GM23338 (cell line): ENCODE measurements around the gene TENM3. TPM values are rescaled to one million over a fixed set of nuclear protein-coding genes. Genes with fewer than 3 reads are reported as not detected.

ENCODE experiments used
- ATAC-seq: fragments of 200-7000 bp; cut with Tn5 transposase; 3 replicates; pipeline ENCODE4 v1.9.1; 2020
- DNase-seq: peaks from one replicate; pipeline ENCODE4 v3.0.0-alpha.2; 2015; ENCODE audit warnings: low spot score
- H2AFZ ChIP-seq: fragments of 200-600 bp; sonication (generic); 2 replicates; pipeline ENCODE4 v1.8.0; 2016; ENCODE audit warnings: antibody characterized with exemption, mild to moderate bottlenecking, moderate library complexity
- H3F3A ChIP-seq: fragments of 200-600 bp; sonication (generic); replicated peaks from 2 replicates; pipeline ENCODE4 v1.8.0; 2017; ENCODE audit warnings: antibody characterized with exemption, mixed run types, low read depth
- H3K27ac ChIP-seq: fragments of 200-600 bp; sonication (generic); 2 replicates; pipeline ENCODE4 v1.6.1; 2016; ENCODE audit warnings: low read depth
- H3K27me3 ChIP-seq: fragments of 200-600 bp; sonication (generic); 2 replicates; pipeline ENCODE4 v1.8.0; 2016; ENCODE audit warnings: mild to moderate bottlenecking, mixed run types, moderate library complexity; ENCODE audit not compliant: insufficient read depth
- H3K36me3 ChIP-seq: fragments of 200-600 bp; sonication (generic); 2 replicates; pipeline ENCODE4 v1.8.0; 2016; ENCODE audit warnings: mild to moderate bottlenecking; ENCODE audit not compliant: insufficient read depth
- H3K4me1 ChIP-seq: fragments of 200-600 bp; sonication (generic); 2 replicates; pipeline ENCODE4 v1.8.0; 2016; ENCODE audit warnings: mild to moderate bottlenecking, moderate library complexity; ENCODE audit not compliant: insufficient read depth
- H3K4me2 ChIP-seq: fragments of 200-600 bp; sonication (generic); 2 replicates; pipeline ENCODE4 v1.7.1; 2017; ENCODE audit warnings: mixed run types
- H3K4me3 ChIP-seq: fragments of 200-600 bp; sonication (generic); 2 replicates; pipeline ENCODE4 v1.6.1; 2016; ENCODE audit warnings: mixed run types
- H3K79me2 ChIP-seq: fragments of 200-600 bp; sonication (generic); replicated peaks from 2 replicates; pipeline ENCODE4 v1.8.0; 2017; ENCODE audit warnings: mild to moderate bottlenecking; ENCODE audit not compliant: insufficient read depth
- H3K9me2 ChIP-seq: fragments of 200-600 bp; sonication (generic); 2 replicates; pipeline ENCODE4 v1.8.0; 2017; ENCODE audit not compliant: insufficient read depth
- H4K20me1 ChIP-seq: fragments of 200-600 bp; sonication (generic); replicated peaks from 2 replicates; pipeline ENCODE4 v1.8.0; 2017; ENCODE audit warnings: mild to moderate bottlenecking; ENCODE audit not compliant: insufficient read depth
- H3K27ac Mint-ChIP-seq: 2 replicates; pipeline ENCODE4 v1.8.0; 2020; ENCODE audit warnings: inconsistent platforms, mild to moderate bottlenecking, moderate library complexity, mixed read lengths
- H3K27me3 Mint-ChIP-seq: 3 replicates; pipeline ENCODE4 v1.8.0; 2022; ENCODE audit warnings: low read depth, mild to moderate bottlenecking, moderate library complexity, mixed read lengths, inconsistent platforms; ENCODE audit not compliant: insufficient read depth, poor library complexity
- H3K36me3 Mint-ChIP-seq: 3 replicates; pipeline ENCODE4 v1.8.0; 2021; ENCODE audit warnings: low read depth, mild to moderate bottlenecking, inconsistent platforms, moderate library complexity, mixed read lengths
- H3K4me1 Mint-ChIP-seq: 3 replicates; pipeline ENCODE4 v1.8.0; 2020; ENCODE audit warnings: mild to moderate bottlenecking, inconsistent platforms, mixed read lengths
- H3K4me3 Mint-ChIP-seq: 3 replicates; pipeline ENCODE4 v1.8.0; 2021; ENCODE audit warnings: moderate library complexity, mild to moderate bottlenecking, inconsistent platforms, mixed read lengths
- H3K9me3 Mint-ChIP-seq: 3 replicates; pipeline ENCODE4 v1.8.0; 2020; ENCODE audit warnings: moderate library complexity, mild to moderate bottlenecking, inconsistent platforms, mixed read lengths
- CREB1 ChIP-seq: fragments of 250-450 bp; sonication (Bioruptor Pico); IDR thresholded peaks from 2 replicates; pipeline ENCODE4 v1.5.0; 2020; ENCODE audit warnings: low read depth, mild to moderate bottlenecking, moderate library complexity
- ETS1 ChIP-seq: IDR thresholded peaks from 2 replicates; pipeline ENCODE4 v1.6.1; 2016; ENCODE audit warnings: antibody characterized with exemption
- EZH2 ChIP-seq: fragments of 200-600 bp; sonication (generic); IDR thresholded peaks from one replicate; pipeline ENCODE4 v1.8.0; 2017; ENCODE audit warnings: antibody characterized with exemption, mild to moderate bottlenecking, low read depth; ENCODE audit not compliant: unreplicated experiment
- EZH2phosphoT487 ChIP-seq: fragments of 200-600 bp; sonication (generic); IDR thresholded peaks from one replicate; pipeline ENCODE4 v1.8.1; 2018; ENCODE audit warnings: antibody characterized with exemption; ENCODE audit not compliant: unreplicated experiment
- JUNB ChIP-seq: IDR thresholded peaks from one replicate; pipeline ENCODE4 v1.6.1; 2016; ENCODE audit warnings: antibody characterized with exemption; ENCODE audit not compliant: unreplicated experiment
- NANOG ChIP-seq: IDR thresholded peaks from 2 replicates; pipeline ENCODE4 v1.6.1; 2016; ENCODE audit warnings: antibody characterized with exemption, borderline replicate concordance
- POLR2AphosphoS5 ChIP-seq: IDR thresholded peaks from 2 replicates; pipeline ENCODE4 v1.6.1; 2016; ENCODE audit warnings: antibody characterized with exemption, low read depth
- REST ChIP-seq: IDR thresholded peaks from one replicate; pipeline ENCODE4 v1.6.1; 2018; ENCODE audit warnings: antibody characterized with exemption; ENCODE audit not compliant: unreplicated experiment
- STAT1 ChIP-seq: IDR thresholded peaks from one replicate; pipeline ENCODE4 v1.6.1; 2016; ENCODE audit warnings: antibody characterized with exemption; ENCODE audit not compliant: unreplicated experiment
- ZNF114 ChIP-seq: fragments of 250-450 bp; sonication (Bioruptor Pico); IDR thresholded peaks from 2 replicates; pipeline ENCODE4 v1.5.0; 2020; ENCODE audit warnings: mild to moderate bottlenecking, moderate library complexity
- ZNF331 ChIP-seq: fragments of 250-450 bp; sonication (Bioruptor Pico); IDR thresholded peaks from 2 replicates; pipeline ENCODE4 v1.5.0; 2020; ENCODE audit warnings: low read depth, mild to moderate bottlenecking, moderate library complexity
- ZNF462 ChIP-seq: fragments of 250-450 bp; sonication (Bioruptor Pico); IDR thresholded peaks from 2 replicates; pipeline ENCODE4 v1.5.0; 2020; ENCODE audit warnings: mild to moderate bottlenecking, moderate library complexity
- polyA plus RNA-seq: library from polyadenylated mRNA; unstranded; fragments of >200 nt; fragmentation: Nextera tagmentation; extraction: Ambion mirVana; gene quantifications from 2 replicates; pipeline ENCODE4 v1.2.1, GENCODE V29; 2016
- total RNA-seq: library from RNA; depleted of rRNA; stranded (reverse); fragments of >200 nt; shearing (Covaris generic); gene quantifications from 2 replicates; pipeline ENCODE4 v1.2.3, GENCODE V29; 2014
- TF ChIP-seq, protein P1 (sequence below), 2 experiments: fragments of 200-600 bp in 1 of 2; sonication (generic) in 1 of 2; conservative IDR thresholded peaks; 2 replicates each; pipeline versions ENCODE4 v1.5.1 to v1.6.1; 2016 to 2017; ENCODE audit warnings: antibody characterized with exemption in 2 of 2, low read depth in 2 of 2, mild to moderate bottlenecking in 2 of 2, moderate library complexity in 1 of 2

Gene TENM3
- total and polyA plus RNA-seq, 2 experiments from 2014 or later = 22.2 to 128 TPM

DNA sequence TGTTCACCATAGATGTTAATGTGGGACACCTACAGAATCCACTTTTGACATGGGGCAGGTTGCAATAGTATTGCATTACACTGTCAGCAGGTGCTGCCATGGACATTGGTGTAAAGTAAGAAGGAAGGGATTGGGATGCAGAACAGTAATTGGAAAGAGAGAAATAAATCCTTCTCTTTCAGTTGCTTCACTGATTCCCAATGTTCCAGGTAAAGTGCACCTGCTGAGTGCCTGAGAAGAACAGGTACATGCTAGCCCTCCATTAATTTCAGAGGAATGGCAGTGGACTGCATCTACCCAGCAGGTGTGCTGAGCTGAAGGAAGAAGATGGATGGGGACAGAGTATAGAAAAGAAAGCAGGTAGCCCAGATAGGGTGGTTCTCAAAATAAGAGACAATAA, 248.5 kb downstream of the TENM3 start (continued):
- no peak for TF ChIP-seq EZH2phosphoT487

- Histone ChIP-seq H3K79me2 (peaks cover 87% of the 10 kb centered on the region), H3F3A (no peaks in the 10 kb centered on the region), H3K4me2 (no peak overlapping the region), H4K20me1 (no peaks in the 10 kb centered on the region), H3K27ac (no peak overlapping the region), H3K4me3 (no peak overlapping the region), H3K9me2 (no peaks in the 10 kb centered on the region), H3K36me3 (no peaks in the 10 kb centered on the region), H3K4me1 (peaks cover 29% of the 10 kb centered on the region), H2AFZ (no peak overlapping the region), H3K27me3 (no peaks in the 10 kb centered on the region)
- Mint-ChIP-seq H3K9me3 (no peaks in the 10 kb centered on the region), H3K27me3 (no peaks in the 10 kb centered on the region), H3K27ac (no peak overlapping the region), H3K4me3 (no peak overlapping the region), H3K36me3 (peaks cover 10% of the 10 kb centered on the region; the same call in 2 of the 3 replicates), H3K4me1 (peaks cover 39% of the 10 kb centered on the region)
- ATAC-seq = no peak
- DNase-seq = no peak
- TF ChIP-seq ZNF462 (CRISPR knock-in tag) (no peak), STAT1 (no peak), REST (no peak), NANOG (no peak), ZNF114 (CRISPR knock-in tag) (no peak), POLR2AphosphoS5 (no peak), ZNF331 (CRISPR knock-in tag) (no peak), EZH2 (no peak), EZH2phosphoT487 (no peak), JUNB (no peak), CREB1 (CRISPR knock-in tag) (no peak), ETS1 (no peak)
- TF ChIP-seq, protein P1, sequence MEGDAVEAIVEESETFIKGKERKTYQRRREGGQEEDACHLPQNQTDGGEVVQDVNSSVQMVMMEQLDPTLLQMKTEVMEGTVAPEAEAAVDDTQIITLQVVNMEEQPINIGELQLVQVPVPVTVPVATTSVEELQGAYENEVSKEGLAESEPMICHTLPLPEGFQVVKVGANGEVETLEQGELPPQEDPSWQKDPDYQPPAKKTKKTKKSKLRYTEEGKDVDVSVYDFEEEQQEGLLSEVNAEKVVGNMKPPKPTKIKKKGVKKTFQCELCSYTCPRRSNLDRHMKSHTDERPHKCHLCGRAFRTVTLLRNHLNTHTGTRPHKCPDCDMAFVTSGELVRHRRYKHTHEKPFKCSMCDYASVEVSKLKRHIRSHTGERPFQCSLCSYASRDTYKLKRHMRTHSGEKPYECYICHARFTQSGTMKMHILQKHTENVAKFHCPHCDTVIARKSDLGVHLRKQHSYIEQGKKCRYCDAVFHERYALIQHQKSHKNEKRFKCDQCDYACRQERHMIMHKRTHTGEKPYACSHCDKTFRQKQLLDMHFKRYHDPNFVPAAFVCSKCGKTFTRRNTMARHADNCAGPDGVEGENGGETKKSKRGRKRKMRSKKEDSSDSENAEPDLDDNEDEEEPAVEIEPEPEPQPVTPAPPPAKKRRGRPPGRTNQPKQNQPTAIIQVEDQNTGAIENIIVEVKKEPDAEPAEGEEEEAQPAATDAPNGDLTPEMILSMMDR (conservative IDR thresholded peaks at IDR 0.05; ENCODE audit: low read depth in 2 of 2) = no peak
Observed at GRCh38 chr4:182492423-182492822, 249.2 kb downstream of the TENM3 start.
